H9 (cell line): ENCODE measurements around the gene SLC35F3. TPM values are rescaled to one million over a fixed set of nuclear protein-coding genes. Genes with fewer than 3 reads are reported as not detected.

ENCODE experiments used
- DNase-seq: peaks from one replicate; pipeline ENCODE4 v3.0.0-alpha.2; 2017
- H2AFZ ChIP-seq: one replicate; pipeline ENCODE4 v1.6.1; 2013; ENCODE audit warnings: mild to moderate bottlenecking, low read length, control low read depth, moderate library complexity
- H2AK5ac ChIP-seq: 2 replicates; pipeline ENCODE4 v1.6.1; 2013; ENCODE audit warnings: low read length, control low read depth, mixed read lengths; ENCODE audit not compliant: insufficient read length
- H2BK120ac ChIP-seq: one replicate; pipeline ENCODE4 v1.6.1; 2013; ENCODE audit warnings: low read depth, mild to moderate bottlenecking, low read length, control low read depth, inconsistent platforms; ENCODE audit not compliant: poor library complexity, severe bottlenecking
- H2BK12ac ChIP-seq: 2 replicates; pipeline ENCODE4 v1.6.1; 2013; ENCODE audit warnings: low read length, control low read depth, mixed read lengths, low read depth; ENCODE audit not compliant: insufficient read length
- H2BK15ac ChIP-seq: 2 replicates; pipeline ENCODE4 v1.6.1; 2013; ENCODE audit warnings: low read depth, low read length, control low read depth
- H2BK20ac ChIP-seq: one replicate; pipeline ENCODE4 v1.6.1; 2013; ENCODE audit warnings: low read depth, mild to moderate bottlenecking, low read length, control low read depth, inconsistent platforms; ENCODE audit not compliant: poor library complexity, severe bottlenecking
- H2BK5ac ChIP-seq: 2 replicates; pipeline ENCODE4 v1.6.1; 2013; ENCODE audit warnings: low read length, control low read depth, mixed read lengths; ENCODE audit not compliant: insufficient read length
- H3K14ac ChIP-seq: 2 replicates; pipeline ENCODE4 v1.6.1; 2013; ENCODE audit warnings: low read length, control low read depth; ENCODE audit not compliant: insufficient read depth
- H3K18ac ChIP-seq: 2 replicates; pipeline ENCODE4 v1.6.1; 2013; ENCODE audit warnings: low read depth, mild to moderate bottlenecking, mixed read lengths, low read length, control low read depth; ENCODE audit not compliant: insufficient read length
- H3K23ac ChIP-seq: 2 replicates; pipeline ENCODE4 v1.6.1; 2013; ENCODE audit warnings: low read length, control low read depth, mixed read lengths, low read depth; ENCODE audit not compliant: insufficient read length
- H3K23me2 ChIP-seq: 2 replicates; pipeline ENCODE4 v1.6.1; 2013; ENCODE audit warnings: low read depth, mild to moderate bottlenecking, mixed read lengths, low read length, control low read depth; ENCODE audit not compliant: insufficient read length, poor library complexity, severe bottlenecking
- H3K27ac ChIP-seq: 2 replicates; pipeline ENCODE4 v1.5.1; 2013; ENCODE audit warnings: low read length, control low read depth, mixed read lengths, low read depth; ENCODE audit not compliant: insufficient read length
- H3K27me3 ChIP-seq: 2 replicates; pipeline ENCODE4 v1.6.1; 2013; ENCODE audit warnings: low read length, control low read depth, inconsistent platforms; ENCODE audit not compliant: insufficient read depth
- H3K4ac ChIP-seq: 2 replicates; pipeline ENCODE4 v1.6.1; 2013; ENCODE audit warnings: low read depth, mild to moderate bottlenecking, control low read depth, inconsistent platforms, low read length, moderate library complexity
- H3K4me1 ChIP-seq: 2 replicates; pipeline ENCODE4 v1.6.1; 2013; ENCODE audit warnings: low read length, control low read depth, inconsistent platforms; ENCODE audit not compliant: insufficient read depth
- H3K4me2 ChIP-seq: 2 replicates; pipeline ENCODE4 v1.6.1; 2013; ENCODE audit warnings: low read length, control low read depth, mixed read lengths; ENCODE audit not compliant: insufficient read length, insufficient read depth
- H3K56ac ChIP-seq: 2 replicates; pipeline ENCODE4 v1.6.1; 2013; ENCODE audit warnings: low read depth, mild to moderate bottlenecking, mixed read lengths, low read length, control low read depth; ENCODE audit not compliant: insufficient read length
- H3K79me1 ChIP-seq: 2 replicates; pipeline ENCODE4 v1.6.1; 2013; ENCODE audit warnings: low read depth, mild to moderate bottlenecking, moderate library complexity, low read length, control low read depth, inconsistent platforms; ENCODE audit not compliant: insufficient read depth, poor library complexity, severe bottlenecking
- H3K79me2 ChIP-seq: 2 replicates; pipeline ENCODE4 v1.6.1; 2013; ENCODE audit warnings: low read length, control low read depth, inconsistent platforms; ENCODE audit not compliant: insufficient read depth
- H3K9ac ChIP-seq: 2 replicates; pipeline ENCODE4 v1.6.1; 2013; ENCODE audit warnings: low read length, control low read depth, mixed read lengths; ENCODE audit not compliant: insufficient read length; ENCODE audit errors: extremely low read depth
- H3K9me3 ChIP-seq: one replicate; pipeline ENCODE4 v1.6.1; 2013; ENCODE audit warnings: low read depth, low read length, inconsistent platforms; ENCODE audit not compliant: control insufficient read depth
- H3T11ph ChIP-seq: one replicate; pipeline ENCODE4 v1.6.1; 2013; ENCODE audit warnings: mild to moderate bottlenecking, low read length, control low read depth, inconsistent platforms
- H4K20me1 ChIP-seq: one replicate; pipeline ENCODE4 v1.6.1; 2013; ENCODE audit not compliant: control insufficient read depth, insufficient read length, insufficient read depth
- H4K5ac ChIP-seq: 2 replicates; pipeline ENCODE4 v1.6.1; 2013; ENCODE audit warnings: low read depth, mild to moderate bottlenecking, mixed read lengths, low read length, control low read depth; ENCODE audit not compliant: insufficient read length
- H4K8ac ChIP-seq: replicated peaks from 2 replicates; pipeline ENCODE4 v1.6.1; 2013; ENCODE audit warnings: low read length, control low read depth, mixed read lengths, low read depth; ENCODE audit not compliant: insufficient read length
- H4K91ac ChIP-seq: 2 replicates; pipeline ENCODE4 v1.6.1; 2013; ENCODE audit warnings: low read depth, mild to moderate bottlenecking, moderate library complexity, mixed read lengths, low read length, control low read depth; ENCODE audit not compliant: insufficient read length
- H3K27ac Mint-ChIP-seq, 3 experiments: 2 replicates in 2 of 3; 3 replicates in 1 of 3; pipeline ENCODE4 v1.8.0; 2020 to 2021; ENCODE audit warnings: mixed read lengths in 3 of 3, mild to moderate bottlenecking in 1 of 3, moderate library complexity in 1 of 3
- H3K27me3 Mint-ChIP-seq: 2 replicates; pipeline ENCODE4 v1.8.0; 2021; ENCODE audit warnings: low read depth, mild to moderate bottlenecking, moderate library complexity, mixed read lengths
- H3K36me3 Mint-ChIP-seq, 3 experiments: 2 replicates in 2 of 3; 3 replicates in 1 of 3; pipeline ENCODE4 v1.8.0; 2020 to 2021; ENCODE audit warnings: low read depth in 3 of 3, mixed read lengths in 3 of 3; ENCODE audit not compliant: insufficient read depth in 1 of 3
- H3K4me1 Mint-ChIP-seq, 2 experiments: 2 replicates each; pipeline ENCODE4 v1.8.0; 2020; ENCODE audit warnings: mixed read lengths in 2 of 2
- H3K4me3 Mint-ChIP-seq, 2 experiments: 2 replicates in 1 of 2; 3 replicates in 1 of 2; pipeline ENCODE4 v1.8.0; 2020 to 2021; ENCODE audit warnings: mild to moderate bottlenecking in 2 of 2, mixed read lengths in 2 of 2, moderate library complexity in 1 of 2
- H3K9me3 Mint-ChIP-seq, 2 experiments: 2 replicates in 1 of 2; 3 replicates in 1 of 2; pipeline ENCODE4 v1.8.0; 2020; ENCODE audit warnings: mild to moderate bottlenecking in 2 of 2, mixed read lengths in 2 of 2, moderate library complexity in 1 of 2
- WGBS: extraction: QIAGEN DNeasy Blood & Tissue Kit; methylation state at CpG from one replicate; pipeline ENCODE4 v1.1.7; 2013; ENCODE audit warnings: missing lambda C conversion rate, low lambda C conversion rate, mixed read lengths; ENCODE audit not compliant: insufficient read length; ENCODE audit errors: extremely low coverage; 5-methylcytosine and 5-hydroxymethylcytosine counted together
- total RNA-seq: library from RNA; stranded (reverse); gene quantifications from 2 replicates; pipeline ENCODE4 v1.2.1, GENCODE V29; 2021
- TF ChIP-seq, protein P1 (sequence below): fragments of 200-600 bp; sonication (generic); conservative IDR thresholded peaks from 3 replicates; pipeline ENCODE4 v1.8.0; 2021; ENCODE audit warnings: antibody characterized with exemption, mild to moderate bottlenecking

The SLC35F3 gene
- total RNA-seq, 1 experiment from 2014 or later, result 0.81 TPM

GRCh38 chr1:234149217-234149616, 244.7 kb downstream of the SLC35F3 start:
- H3K9me3 Mint-ChIP-seq, result peaks cover 3 to 8% of the 10 kb centered on the region in 2 experiments; a peak in 4 of 5 replicates
- H3K27ac Mint-ChIP-seq, result no peak overlapping the region
- Histone ChIP-seq H3K23ac (no peak overlapping the region), H2AFZ (no peak overlapping the region), H3K4me1 (no peaks in the 10 kb centered on the region), H3K4ac (no peak overlapping the region), H4K8ac (no peak overlapping the region), H3K27ac (no peak overlapping the region), H2BK20ac (no peak overlapping the region), H2BK15ac (no peak overlapping the region), H3T11ph (no peak overlapping the region), H3K9me3 (no peaks in the 10 kb centered on the region), H3K79me2 (no peaks in the 10 kb centered on the region), H3K4me2 (no peak overlapping the region), H4K20me1 (no peaks in the 10 kb centered on the region), H2BK12ac (no peak overlapping the region), H4K5ac (no peak overlapping the region), H2AK5ac (no peak overlapping the region), H3K23me2 (no peaks in the 10 kb centered on the region), H3K9ac (no peak overlapping the region), H3K56ac (no peak overlapping the region), H3K18ac (no peak overlapping the region), H3K27me3 (no peaks in the 10 kb centered on the region), H3K79me1 (no peaks in the 10 kb centered on the region), H3K14ac (no peak overlapping the region), H2BK120ac (no peak overlapping the region), H2BK5ac (no peak overlapping the region), H4K91ac (no peak overlapping the region)
- H3K36me3 Mint-ChIP-seq, result no peaks in the 10 kb centered on the region
- no peaks in the 10 kb centered on the region; the same call in 1 of the 2 replicates for H3K27me3 Mint-ChIP-seq
- H3K4me3 Mint-ChIP-seq, result no peak overlapping the region
- no peak for DNase-seq
- TF ChIP-seq, protein P1, sequence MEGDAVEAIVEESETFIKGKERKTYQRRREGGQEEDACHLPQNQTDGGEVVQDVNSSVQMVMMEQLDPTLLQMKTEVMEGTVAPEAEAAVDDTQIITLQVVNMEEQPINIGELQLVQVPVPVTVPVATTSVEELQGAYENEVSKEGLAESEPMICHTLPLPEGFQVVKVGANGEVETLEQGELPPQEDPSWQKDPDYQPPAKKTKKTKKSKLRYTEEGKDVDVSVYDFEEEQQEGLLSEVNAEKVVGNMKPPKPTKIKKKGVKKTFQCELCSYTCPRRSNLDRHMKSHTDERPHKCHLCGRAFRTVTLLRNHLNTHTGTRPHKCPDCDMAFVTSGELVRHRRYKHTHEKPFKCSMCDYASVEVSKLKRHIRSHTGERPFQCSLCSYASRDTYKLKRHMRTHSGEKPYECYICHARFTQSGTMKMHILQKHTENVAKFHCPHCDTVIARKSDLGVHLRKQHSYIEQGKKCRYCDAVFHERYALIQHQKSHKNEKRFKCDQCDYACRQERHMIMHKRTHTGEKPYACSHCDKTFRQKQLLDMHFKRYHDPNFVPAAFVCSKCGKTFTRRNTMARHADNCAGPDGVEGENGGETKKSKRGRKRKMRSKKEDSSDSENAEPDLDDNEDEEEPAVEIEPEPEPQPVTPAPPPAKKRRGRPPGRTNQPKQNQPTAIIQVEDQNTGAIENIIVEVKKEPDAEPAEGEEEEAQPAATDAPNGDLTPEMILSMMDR, result no peak
- peaks cover 4% of the 10 kb centered on the region in 2 experiments for H3K4me1 Mint-ChIP-seq
- WGBS, result no CpG with 5 or more reads among the region's 3 CpGs
